DMS114 treated with DMSO at 0.1 percent for 48 hours (cell line): ENCODE results near the gene HOXD12.

Experiments used
- DNase-seq: peaks from one replicate; lab custom pipeline; 2025; ENCODE audit not compliant: unreplicated experiment; lab: John Stamatoyannopoulos, UW

The HOXD12 gene

GRCh38 chr2:176118601-176119339, 19.2 kb downstream of the HOXD12 start:
- no peak for DNase-seq

GRCh38 chr2:176120364-176121189, 21.0 kb downstream of the HOXD12 start:
- no peak for DNase-seq

GRCh38 chr2:176121190-176122051, 21.8 kb downstream of the HOXD12 start:
- DNase-seq = no peak

- no peak for DNase-seq
These were observed 22.6 kb downstream of the HOXD12 start for GRCh38 chr2:176122052-176122682.

- DNase-seq = no peak
These were observed 23.3 kb downstream of the HOXD12 start, which contains the start of gene HOXD9 for GRCh38 chr2:176122683-176123410. Gene HOXD9, plus strand, starts transcription at chr2:176122719. Its CDS starts 50 bp downstream, at chr2:176122769.

- no peak for DNase-seq
These were observed 24.0 kb downstream of the HOXD12 start for GRCh38 chr2:176123411-176124109.

GRCh38 chr2:176124110-176124946, 24.7 kb downstream of the HOXD12 start:
- DNase-seq = no peak

GRCh38 chr2:176124947-176125771, 25.6 kb downstream of the HOXD12 start:
- no peak for DNase-seq

- DNase-seq = no peak
These were observed 26.1 kb downstream of the HOXD12 start for GRCh38 chr2:176125772-176126054.

- peak; percentile 42 for DNase-seq
These were observed 27.6 kb downstream of the HOXD12 start for GRCh38 chr2:176126929-176127773.

GRCh38 chr2:176127774-176128072, 28.1 kb downstream of the HOXD12 start:
- DNase-seq = no peak

- no peak for DNase-seq
These were observed 28.8 kb downstream of the HOXD12 start for GRCh38 chr2:176128172-176128981.

- peak; percentile 50 for DNase-seq
These were observed 29.6 kb downstream of the HOXD12 start, which contains the start of gene HOXD8 for GRCh38 chr2:176128982-176129796. Gene HOXD8, plus strand, starts transcription at chr2:176129705. Its CDS starts 662 bp downstream, at chr2:176130367.

GRCh38 chr2:176129813-176130146, 30.2 kb downstream of the HOXD12 start:
- DNase-seq = no peak

- DNase-seq = no peak
These were observed 30.8 kb downstream of the HOXD12 start for GRCh38 chr2:176130147-176130956.
